Lower leg skin (tissue), 3 donors: ENCODE measurements around the gene ZFAND6.

ENCODE experiments used
- CTCF ChIP-seq, 3 donors: fragments of 450-650 bp; IDR thresholded peaks; one replicate each; pipeline ENCODE4 v1.5.1; 2016; ENCODE audit warnings: antibody characterized with exemption in 3 of 3, mild to moderate bottlenecking in 3 of 3, moderate library complexity in 2 of 3
- POLR2A ChIP-seq, 2 donors: fragments of 450-650 bp; IDR thresholded peaks; one replicate each; pipeline ENCODE4 v1.6.1; 2016 to 2017; ENCODE audit warnings: antibody characterized with exemption in 2 of 2, mild to moderate bottlenecking in 1 of 2, moderate library complexity in 1 of 2

DNA sequence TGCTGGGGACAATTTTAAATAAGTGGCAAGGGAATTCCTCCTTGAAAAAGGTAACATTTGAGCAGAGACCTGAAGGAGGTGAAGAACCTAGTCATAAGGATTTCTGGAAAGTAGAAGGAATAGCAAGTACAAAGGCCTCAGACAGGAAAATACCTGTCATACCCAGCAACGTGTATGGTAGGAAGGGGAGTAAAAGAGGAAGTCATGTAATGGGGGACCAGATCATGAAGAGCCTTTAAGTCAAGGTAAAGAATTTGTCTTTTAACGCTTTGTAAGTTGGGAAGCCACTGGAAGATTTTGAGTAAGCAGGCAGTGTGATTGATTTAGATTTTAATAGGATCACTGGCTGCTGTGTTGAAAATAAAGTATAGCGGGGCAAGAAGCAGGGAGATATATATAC lies 49.9 kb downstream of the ZFAND6 start:
- no peak for TF ChIP-seq POLR2A (IDR thresholded peaks at IDR 0.05)
- TF ChIP-seq CTCF (IDR thresholded peaks at IDR 0.05), result no peak
